ENCODE data around the gene AKAP1.

DNA sequence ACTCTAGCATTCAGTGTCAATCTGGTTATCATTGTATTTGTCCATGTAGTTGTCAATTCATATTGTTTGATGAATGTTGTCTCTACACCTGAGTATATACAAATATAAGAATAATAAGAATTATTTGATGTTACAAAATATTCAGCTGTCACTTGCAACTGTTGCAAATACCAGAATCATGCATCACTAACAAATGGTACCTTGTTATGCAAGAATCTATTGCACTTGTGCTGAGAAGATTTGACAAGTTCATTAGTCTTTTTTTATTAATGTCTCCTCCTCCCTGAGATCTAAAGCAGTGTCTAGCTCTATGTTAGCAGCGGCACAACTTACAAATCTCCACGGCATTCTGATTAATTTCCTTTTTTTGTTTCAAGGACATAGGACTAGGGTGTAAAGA, 22.2 kb upstream of the AKAP1 start:
- TF ChIP-seq, protein P1, sequence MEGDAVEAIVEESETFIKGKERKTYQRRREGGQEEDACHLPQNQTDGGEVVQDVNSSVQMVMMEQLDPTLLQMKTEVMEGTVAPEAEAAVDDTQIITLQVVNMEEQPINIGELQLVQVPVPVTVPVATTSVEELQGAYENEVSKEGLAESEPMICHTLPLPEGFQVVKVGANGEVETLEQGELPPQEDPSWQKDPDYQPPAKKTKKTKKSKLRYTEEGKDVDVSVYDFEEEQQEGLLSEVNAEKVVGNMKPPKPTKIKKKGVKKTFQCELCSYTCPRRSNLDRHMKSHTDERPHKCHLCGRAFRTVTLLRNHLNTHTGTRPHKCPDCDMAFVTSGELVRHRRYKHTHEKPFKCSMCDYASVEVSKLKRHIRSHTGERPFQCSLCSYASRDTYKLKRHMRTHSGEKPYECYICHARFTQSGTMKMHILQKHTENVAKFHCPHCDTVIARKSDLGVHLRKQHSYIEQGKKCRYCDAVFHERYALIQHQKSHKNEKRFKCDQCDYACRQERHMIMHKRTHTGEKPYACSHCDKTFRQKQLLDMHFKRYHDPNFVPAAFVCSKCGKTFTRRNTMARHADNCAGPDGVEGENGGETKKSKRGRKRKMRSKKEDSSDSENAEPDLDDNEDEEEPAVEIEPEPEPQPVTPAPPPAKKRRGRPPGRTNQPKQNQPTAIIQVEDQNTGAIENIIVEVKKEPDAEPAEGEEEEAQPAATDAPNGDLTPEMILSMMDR (IDR thresholded peaks at IDR 0.05) = no peak
- TF ChIP-seq RAD21 (IDR thresholded peaks at IDR 0.05; ENCODE audit: low read length) = no peak
- TF ChIP-seq NRF1 (IDR thresholded peaks at IDR 0.05; ENCODE audit: low read depth, low read length) = no peak
- TF ChIP-seq, protein P2, sequence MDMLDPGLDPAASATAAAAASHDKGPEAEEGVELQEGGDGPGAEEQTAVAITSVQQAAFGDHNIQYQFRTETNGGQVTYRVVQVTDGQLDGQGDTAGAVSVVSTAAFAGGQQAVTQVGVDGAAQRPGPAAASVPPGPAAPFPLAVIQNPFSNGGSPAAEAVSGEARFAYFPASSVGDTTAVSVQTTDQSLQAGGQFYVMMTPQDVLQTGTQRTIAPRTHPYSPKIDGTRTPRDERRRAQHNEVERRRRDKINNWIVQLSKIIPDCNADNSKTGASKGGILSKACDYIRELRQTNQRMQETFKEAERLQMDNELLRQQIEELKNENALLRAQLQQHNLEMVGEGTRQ (IDR thresholded peaks at IDR 0.05; ENCODE audit: borderline replicate concordance, low read depth, low read length) = no peak
- no peak for TF ChIP-seq GATA2 (CRISPR knock-in tag; IDR thresholded peaks at IDR 0.05)

Measured in SK-N-SH (cell line).